Frontal cortex (tissue), 4 donors: Measurements from ENCODE around the gene PAGE1. TPM values are rescaled to one million over a fixed set of nuclear protein-coding genes. Genes with fewer than 3 reads are reported as not detected.

Experiments used
- DNase-seq, 2 donors: peaks; one replicate each; pipeline ENCODE4 v3.0.0; 2012; ENCODE audit warnings: low spot score in 2 of 2
- FAIRE-seq: peaks from 2 replicates; lab custom pipeline; 2012; peaks lifted over from hg19 to GRCh38; lab: Jason Lieb, UNC
- total RNA-seq: library from RNA; depleted of rRNA; stranded (reverse); fragments of >200 nt; gene quantifications from one replicate; pipeline ENCODE4 v1.2.3, GENCODE V29; 2014
- donor health status: control.
- donor health status: control.
- donor health status: control.

The PAGE1 gene
- total RNA-seq, 1 donor from 2014 or later, result 0.41 TPM

DNA sequence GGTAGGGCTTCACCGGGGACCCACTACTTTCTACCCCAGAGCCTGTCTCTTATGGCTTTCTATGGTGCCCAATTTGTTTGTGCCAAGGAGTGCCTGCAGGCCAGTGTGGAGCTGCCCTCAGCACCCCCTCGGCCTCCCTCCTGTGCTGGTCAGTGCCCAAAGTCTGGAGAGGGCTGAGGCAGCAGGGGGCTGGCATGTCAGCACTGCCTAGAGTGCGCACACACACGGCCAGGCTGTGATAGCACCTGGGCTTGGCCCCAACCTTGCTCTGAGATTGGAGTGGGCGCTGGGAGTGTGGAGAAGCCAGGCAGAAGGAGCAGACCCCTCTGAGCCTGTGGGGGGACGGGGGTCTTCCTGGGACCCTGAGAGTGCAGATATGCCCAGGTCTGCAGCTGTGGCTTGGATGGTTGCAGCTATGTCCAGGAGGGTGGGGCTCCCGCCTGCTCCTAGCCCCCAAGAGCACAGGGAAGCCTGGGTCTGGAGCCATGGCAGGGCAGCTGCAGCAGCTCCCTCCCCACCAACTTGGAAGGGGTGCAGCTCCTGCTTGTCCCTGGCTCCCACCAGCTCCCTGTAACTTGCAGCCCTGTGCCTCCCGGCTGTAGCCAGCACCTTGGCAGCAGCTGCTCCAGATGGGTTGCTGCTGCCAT is 50.7 kb downstream of the PAGE1 start:
- DNase-seq (no peak), FAIRE-seq (no peak)

Other genes starting within 250 kb of the PAGE1 start
- gene GAGE12C, start 163.8 kb downstream of the PAGE1 start, total RNA-seq, result not detected
- gene GAGE12D, start 154.3 kb downstream of the PAGE1 start, total RNA-seq, result not detected
- gene GAGE12E, start 144.7 kb downstream of the PAGE1 start, total RNA-seq, result not detected
- gene GAGE12F, start 135.1 kb downstream of the PAGE1 start, total RNA-seq, result not detected
- not detected for gene GAGE12G, start 125.6 kb downstream of the PAGE1 start, total RNA-seq
- not detected for gene GAGE12H, start 116.0 kb downstream of the PAGE1 start, total RNA-seq
- gene GAGE2A, start 106.5 kb downstream of the PAGE1 start, total RNA-seq, result not detected
- gene GAGE1, start 97.0 kb downstream of the PAGE1 start, total RNA-seq, result not detected
- not detected for gene PAGE4, start 133.3 kb upstream of the PAGE1 start, total RNA-seq
- gene USP27X, start 183.5 kb upstream of the PAGE1 start, total RNA-seq, result 15.9 TPM
- gene CLCN5, start 226.6 kb upstream of the PAGE1 start, total RNA-seq, result 4.1 TPM